H1 (cell line): ENCODE data around the gene TLNRD1. TPM values are rescaled to one million over a fixed set of nuclear protein-coding genes. Genes with fewer than 3 reads are reported as not detected.

ENCODE experiments used
- BCL11A ChIP-seq, 2 experiments: IDR thresholded peaks; one replicate each; pipeline ENCODE4 v1.6.1; 2011; ENCODE audit warnings: low read depth in 2 of 2, low read length in 2 of 2, mild to moderate bottlenecking in 2 of 2
- CBX8 ChIP-seq: fragments of 300-800, 300-1000 bp; sonication (generic); IDR thresholded peaks from 2 replicates; pipeline ENCODE4 v1.7.1; 2016; ENCODE audit warnings: low read depth, low read length, borderline replicate concordance
- CHD1 ChIP-seq: IDR thresholded peaks from 2 replicates; pipeline ENCODE4 v1.6.1; 2012; ENCODE audit warnings: low read depth, low read length, improper control_type of control experiment
- EGR1 ChIP-seq: IDR thresholded peaks from 2 replicates; pipeline ENCODE4 v1.6.1; 2011; ENCODE audit warnings: low read depth, low read length, borderline replicate concordance
- EZH2 ChIP-seq: fragments of 200-600 bp; sonication (generic); IDR thresholded peaks from 2 replicates; pipeline ENCODE4 v1.7.1; 2012; ENCODE audit warnings: low read depth, mild to moderate bottlenecking, moderate library complexity, low read length, inconsistent platforms; ENCODE audit not compliant: severe bottlenecking
- GABPA ChIP-seq: IDR thresholded peaks from 2 replicates; pipeline ENCODE4 v1.6.1; 2011; ENCODE audit warnings: mild to moderate bottlenecking, low read length, moderate library complexity, borderline replicate concordance; ENCODE audit not compliant: insufficient read depth
- GTF2F1 ChIP-seq: IDR thresholded peaks from 2 replicates; pipeline ENCODE4 v1.6.1; 2012; ENCODE audit warnings: low read depth, low read length, improper control_type of control experiment, borderline replicate concordance
- HDAC6 ChIP-seq: IDR thresholded peaks from one replicate; pipeline ENCODE4 v1.7.1; 2012; ENCODE audit warnings: low read depth, mild to moderate bottlenecking, inconsistent platforms, low read length, moderate library complexity
- KDM4A ChIP-seq: IDR thresholded peaks from one replicate; pipeline ENCODE4 v1.7.1; 2012; ENCODE audit warnings: low read depth, mild to moderate bottlenecking, moderate library complexity, low read length, inconsistent platforms; ENCODE audit not compliant: severe bottlenecking
- MAX ChIP-seq: IDR thresholded peaks from 2 replicates; pipeline ENCODE4 v1.6.1; 2012; ENCODE audit warnings: inconsistent platforms
- PHF8 ChIP-seq: fragments of 200-600 bp; sonication (generic); conservative IDR thresholded peaks from 2 replicates; pipeline ENCODE4 v1.7.1; 2012; ENCODE audit warnings: low read depth, mild to moderate bottlenecking, inconsistent platforms, low read length, moderate library complexity
- POU5F1 ChIP-seq: IDR thresholded peaks from 2 replicates; pipeline ENCODE4 v1.6.1; 2011; ENCODE audit warnings: low read depth, mild to moderate bottlenecking, low read length, moderate library complexity
- RBBP5 ChIP-seq: IDR thresholded peaks from 2 replicates; pipeline ENCODE4 v1.7.1; 2012; ENCODE audit warnings: low read depth, mild to moderate bottlenecking, inconsistent platforms, low read length, moderate library complexity, borderline replicate concordance
- RNF2 ChIP-seq: fragments of 200-900, 300-1000 bp; sonication (generic); IDR thresholded peaks from 2 replicates; pipeline ENCODE4 v1.7.1; 2016; ENCODE audit warnings: borderline replicate concordance, low read depth, mild to moderate bottlenecking, antibody characterized with exemption, low read length; ENCODE audit not compliant: poor library complexity, severe bottlenecking; ENCODE audit errors: missing control alignments
- RXRA ChIP-seq: IDR thresholded peaks from 2 replicates; pipeline ENCODE4 v1.6.1; 2011; ENCODE audit warnings: low read depth, mild to moderate bottlenecking, low read length, moderate library complexity; ENCODE audit not compliant: insufficient read depth
- SIN3A ChIP-seq, 2 experiments: IDR thresholded peaks in 1 of 2; conservative IDR thresholded peaks in 1 of 2; 2 replicates each; pipeline ENCODE4 v1.6.1; 2011 to 2012; ENCODE audit warnings: low read length in 2 of 2, improper control_type of control experiment in 1 of 2, low read depth in 1 of 2, mild to moderate bottlenecking in 1 of 2
- SIRT6 ChIP-seq: IDR thresholded peaks from one replicate; pipeline ENCODE4 v1.7.1; 2012; ENCODE audit warnings: low read length, inconsistent platforms
- SP4 ChIP-seq: IDR thresholded peaks from 2 replicates; pipeline ENCODE4 v1.6.1; 2012; ENCODE audit warnings: low read length, inconsistent platforms
- TAF7 ChIP-seq: optimal IDR thresholded peaks from 2 replicates; pipeline ENCODE3; 2011; ENCODE audit warnings: low read depth, mild to moderate bottlenecking, inconsistent platforms, low read length, moderate library complexity, borderline replicate concordance
- YY1 ChIP-seq: IDR thresholded peaks from 2 replicates; pipeline ENCODE4 v1.6.1; 2011; ENCODE audit warnings: low read depth, mild to moderate bottlenecking, low read length
- polyA plus RNA-seq, 7 experiments: library from polyadenylated mRNA; depleted of rRNA in 3 of 7; stranded (reverse) in 5 of 7; unstranded in 2 of 7; fragments of >200 nt in 5 of 7; fragments of 200-250 nt in 2 of 7; gene quantifications; 1 replicate in 5 of 7; 2 replicates in 1 of 7; 4 replicates in 1 of 7; pipeline versions ENCODE4 v1.2.1 to v1.2.3, GENCODE V29; 2011 to 2013; ENCODE audit warnings: missing spikeins in 2 of 7, mixed read lengths in 2 of 7
- total RNA-seq: library from RNA; stranded (reverse); fragmentation: NEBNext Ultra II Directional; extraction: Animal tissue kit (Norgen Biotek cat#: 25700); gene quantifications from 2 replicates; pipeline ENCODE4 v1.2.1, GENCODE V29; 2021
- TF ChIP-seq, protein P1 (sequence below): IDR thresholded peaks from 2 replicates; pipeline ENCODE4 v1.6.1; 2011; ENCODE audit warnings: low read depth, mild to moderate bottlenecking, low read length; ENCODE audit not compliant: insufficient read depth

TLNRD1 gene
- total and polyA plus RNA-seq, 2 of the 8 experiments (the other 6 are each of a cell fraction or from before 2014, with no cell fraction given) = 12.2 to 20.5 TPM

- TF ChIP-seq GTF2F1 (no peak), GABPA (no peak), RBBP5 (peak; percentile 98), HDAC6 (no peak), RXRA (no peak), EZH2 (no peak), SP4 (no peak), EGR1 (no peak), MAX (peak; percentile 40), CHD1 (no peak), POU5F1 (no peak), RNF2 (no peak), BCL11A (IDR thresholded peaks at IDR 0.05; ENCODE audit: low read depth in 2 of 2, low read length in 2 of 2) (no peak), SIRT6 (no peak), SIN3A (conservative IDR thresholded peaks at IDR 0.05 in 1 of 2, IDR thresholded peaks at IDR 0.05 in 1 of 2; ENCODE audit: low read depth in 1 of 2, low read length in 2 of 2) (peak in 1 of 2 experiments; percentile 53; a peak in 1 of 4 replicates), PHF8 (peak; percentile 99), CBX8 (no peak), YY1 (peak; percentile 95), KDM4A (peak; percentile 68), TAF7 (peak; percentile 57)
- TF ChIP-seq, protein P1, sequence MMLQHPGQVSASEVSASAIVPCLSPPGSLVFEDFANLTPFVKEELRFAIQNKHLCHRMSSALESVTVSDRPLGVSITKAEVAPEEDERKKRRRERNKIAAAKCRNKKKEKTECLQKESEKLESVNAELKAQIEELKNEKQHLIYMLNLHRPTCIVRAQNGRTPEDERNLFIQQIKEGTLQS = no peak
These were observed 10.9 kb upstream of the TLNRD1 start, which contains the start of gene MESD (continued) for GRCh38 chr15:80989518-80990478.
